DMS53 treated with DMSO at 0.1 percent for 48 hours (cell line): ENCODE data around the gene ETV6.

Experiments used
- DNase-seq: peaks from one replicate; lab custom pipeline; 2025; ENCODE audit not compliant: unreplicated experiment; lab: John Stamatoyannopoulos, UW

The ETV6 gene

GRCh38 chr12:11822081-11822834, 172.8 kb downstream of the ETV6 start:
- DNase-seq = peak; percentile 66

- no peak for DNase-seq
Measured at GRCh38 chr12:11823043-11823442, 173.6 kb downstream of the ETV6 start.

GRCh38 chr12:11823593-11823992, 174.1 kb downstream of the ETV6 start:
- DNase-seq = no peak

GRCh38 chr12:11824069-11824468, 174.6 kb downstream of the ETV6 start:
- DNase-seq = no peak

- DNase-seq = no peak
Measured at GRCh38 chr12:11824736-11825135, 175.3 kb downstream of the ETV6 start.

GRCh38 chr12:11825278-11825677, 175.8 kb downstream of the ETV6 start:
- no peak for DNase-seq

- DNase-seq = no peak
Measured at GRCh38 chr12:11826574-11826973, 177.1 kb downstream of the ETV6 start.

GRCh38 chr12:11827091-11828061, 177.9 kb downstream of the ETV6 start:
- DNase-seq = no peak

- DNase-seq = no peak
Measured at GRCh38 chr12:11829764-11830194, 180.3 kb downstream of the ETV6 start.

- DNase-seq = no peak
Measured at GRCh38 chr12:11830307-11830801, 180.9 kb downstream of the ETV6 start.

- DNase-seq = no peak
Measured at GRCh38 chr12:11832093-11832492, 182.6 kb downstream of the ETV6 start.

- no peak for DNase-seq
Measured at GRCh38 chr12:11833174-11833895, 183.9 kb downstream of the ETV6 start.

GRCh38 chr12:11834104-11834812, 184.8 kb downstream of the ETV6 start:
- no peak for DNase-seq

GRCh38 chr12:11834931-11835330, 185.5 kb downstream of the ETV6 start:
- no peak for DNase-seq

GRCh38 chr12:11836282-11837151, 187.0 kb downstream of the ETV6 start:
- DNase-seq = peak; percentile 27

- DNase-seq = no peak
Measured at GRCh38 chr12:11837216-11837934, 187.9 kb downstream of the ETV6 start.

GRCh38 chr12:11838403-11838802, 188.9 kb downstream of the ETV6 start:
- DNase-seq = no peak

- no peak for DNase-seq
Measured at GRCh38 chr12:11839091-11839641, 189.7 kb downstream of the ETV6 start.

GRCh38 chr12:11840366-11840765, 190.9 kb downstream of the ETV6 start:
- no peak for DNase-seq
